GM06990 (cell line): ENCODE measurements around the gene CLIC2.
"Not testable (repeated sequence)": the region's sequence is repeated elsewhere in the genome, so short reads cannot be mapped to it uniquely, and the experiment has no call there.

Experiments used
- DNase-seq: peaks from one replicate; pipeline ENCODE4 v3.0.0-alpha.2; 2011; ENCODE audit not compliant: insufficient read length; ENCODE audit errors: extremely low read depth
- H3K27me3 ChIP-seq: replicated peaks from 2 replicates; pipeline ENCODE4 v1.6.0; 2011; ENCODE audit warnings: low read length; ENCODE audit not compliant: control insufficient read depth, insufficient read depth
- H3K36me3 ChIP-seq: 2 replicates; pipeline ENCODE4 v1.5.1; 2011; ENCODE audit warnings: low read length; ENCODE audit not compliant: control insufficient read depth, insufficient read depth
- H3K4me3 ChIP-seq: replicated peaks from 2 replicates; pipeline ENCODE4 v1.5.1; 2011; ENCODE audit warnings: low read depth, mild to moderate bottlenecking, control low read depth, low read length
- TF ChIP-seq, protein P1 (sequence below): IDR thresholded peaks from 2 replicates; pipeline ENCODE4 v1.5.1; 2011; ENCODE audit warnings: low read length, control low read depth, mild to moderate bottlenecking, inconsistent platforms; ENCODE audit not compliant: insufficient read depth, poor library complexity, severe bottlenecking

Gene CLIC2

DNA sequence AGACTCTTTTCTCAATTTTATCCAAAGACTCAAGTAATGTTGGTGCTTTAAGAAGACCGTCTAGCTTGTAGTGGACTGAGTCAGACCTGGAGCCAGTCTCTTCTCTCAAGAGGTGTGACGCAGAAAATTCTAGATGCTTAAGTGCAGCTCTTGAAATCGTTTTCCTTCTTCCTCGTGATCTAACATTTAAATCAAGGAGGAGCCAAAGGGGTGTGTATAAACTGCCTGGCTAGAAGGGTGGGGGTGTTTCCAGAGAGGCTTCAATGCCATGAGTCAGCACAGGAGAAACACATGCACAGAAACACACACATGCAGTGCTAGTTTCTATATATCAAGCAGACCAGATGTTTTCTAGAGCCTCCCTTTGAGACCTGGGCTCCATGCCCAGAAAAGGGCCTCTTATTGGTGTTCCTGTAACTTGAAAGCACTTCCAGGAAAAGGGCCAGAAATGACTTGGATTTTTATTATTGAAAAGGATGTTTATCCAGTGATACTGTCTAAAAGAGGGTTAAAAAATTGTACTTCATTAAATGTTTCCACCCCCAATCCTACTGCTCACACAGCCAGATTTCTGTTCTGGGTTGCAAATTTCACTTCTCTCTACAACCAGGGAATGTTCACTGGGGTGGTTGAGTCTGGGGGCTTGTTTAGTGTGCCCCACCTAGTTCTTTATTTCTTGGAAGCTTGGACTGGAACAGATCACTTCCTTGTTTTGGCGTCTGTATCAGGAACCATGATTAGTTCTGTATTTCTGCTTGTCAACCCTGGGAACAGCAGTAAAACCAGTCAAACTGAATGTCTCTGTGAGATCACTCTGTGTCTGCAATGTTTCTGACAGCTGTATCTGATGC is at the start of gene CLIC2:
Gene CLIC2 (minus strand): TSS at position 129 of the 851 bp plus-strand sequence. CDS start 187 bp downstream, outside the sequence.
- Histone ChIP-seq H3K36me3 (no peaks in the 10 kb centered on the region), H3K27me3 (no peaks in the 10 kb centered on the region), H3K4me3 (peak within 1 kb of the TSS; percentile 27)
- peak; percentile 18 for DNase-seq
- TF ChIP-seq, protein P1, sequence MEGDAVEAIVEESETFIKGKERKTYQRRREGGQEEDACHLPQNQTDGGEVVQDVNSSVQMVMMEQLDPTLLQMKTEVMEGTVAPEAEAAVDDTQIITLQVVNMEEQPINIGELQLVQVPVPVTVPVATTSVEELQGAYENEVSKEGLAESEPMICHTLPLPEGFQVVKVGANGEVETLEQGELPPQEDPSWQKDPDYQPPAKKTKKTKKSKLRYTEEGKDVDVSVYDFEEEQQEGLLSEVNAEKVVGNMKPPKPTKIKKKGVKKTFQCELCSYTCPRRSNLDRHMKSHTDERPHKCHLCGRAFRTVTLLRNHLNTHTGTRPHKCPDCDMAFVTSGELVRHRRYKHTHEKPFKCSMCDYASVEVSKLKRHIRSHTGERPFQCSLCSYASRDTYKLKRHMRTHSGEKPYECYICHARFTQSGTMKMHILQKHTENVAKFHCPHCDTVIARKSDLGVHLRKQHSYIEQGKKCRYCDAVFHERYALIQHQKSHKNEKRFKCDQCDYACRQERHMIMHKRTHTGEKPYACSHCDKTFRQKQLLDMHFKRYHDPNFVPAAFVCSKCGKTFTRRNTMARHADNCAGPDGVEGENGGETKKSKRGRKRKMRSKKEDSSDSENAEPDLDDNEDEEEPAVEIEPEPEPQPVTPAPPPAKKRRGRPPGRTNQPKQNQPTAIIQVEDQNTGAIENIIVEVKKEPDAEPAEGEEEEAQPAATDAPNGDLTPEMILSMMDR: no peak

DNA sequence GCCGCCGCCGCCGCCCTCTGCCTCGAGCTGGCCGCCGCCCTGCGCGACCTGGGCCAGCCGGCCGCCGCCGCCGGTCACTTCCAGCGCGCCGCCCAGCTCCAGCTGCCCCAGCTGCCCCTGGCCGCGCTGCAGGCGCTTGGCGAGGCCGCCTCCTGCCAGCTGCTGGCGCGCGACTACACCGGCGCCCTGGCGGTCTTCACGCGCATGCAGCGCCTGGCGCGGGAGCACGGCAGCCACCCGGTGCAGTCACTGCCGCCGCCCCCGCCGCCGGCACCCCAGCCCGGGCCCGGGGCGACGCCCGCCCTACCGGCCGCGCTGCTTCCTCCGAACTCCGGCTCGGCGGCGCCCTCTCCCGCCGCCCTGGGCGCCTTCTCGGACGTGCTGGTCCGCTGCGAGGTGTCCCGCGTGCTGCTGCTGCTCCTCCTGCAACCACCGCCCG is 48.1 kb upstream of the CLIC2 start:
- H3K36me3 ChIP-seq, H3K4me3 ChIP-seq, H3K27me3 ChIP-seq, DNase-seq: not testable (repeated sequence)

DNA sequence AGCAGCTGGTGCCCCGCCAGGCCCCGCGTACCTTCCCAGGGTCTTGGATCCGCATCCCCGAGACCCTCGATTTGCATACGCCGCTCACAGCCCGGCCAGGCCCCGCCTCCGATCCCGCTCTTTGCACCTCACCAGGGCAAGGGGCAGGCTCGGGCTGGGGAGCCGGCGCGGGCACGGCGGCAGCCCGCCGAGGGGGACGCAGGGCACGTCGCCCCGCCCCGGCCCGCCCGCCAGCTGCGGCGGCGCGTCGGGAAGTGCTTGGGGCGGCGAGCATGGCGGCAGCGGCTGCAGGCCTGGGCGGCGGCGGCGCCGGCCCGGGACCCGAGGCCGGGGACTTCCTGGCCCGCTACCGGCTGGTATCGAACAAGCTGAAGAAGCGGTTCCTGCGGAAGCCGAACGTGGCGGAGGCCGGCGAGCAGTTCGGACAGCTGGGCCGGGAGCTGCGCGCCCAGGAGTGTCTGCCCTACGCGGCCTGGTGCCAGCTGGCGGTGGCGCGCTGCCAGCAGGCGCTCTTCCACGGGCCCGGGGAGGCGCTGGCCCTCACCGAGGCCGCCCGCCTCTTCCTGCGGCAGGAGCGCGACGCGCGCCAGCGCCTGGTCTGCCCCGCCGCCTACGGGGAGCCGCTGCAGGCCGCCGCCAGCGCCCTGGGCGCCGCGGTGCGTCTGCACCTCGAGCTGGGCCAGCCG is 47.6 kb upstream of the CLIC2 start, which contains the start of gene F8A2:
Gene F8A2 (plus strand): TSS at position 253 of the 686 bp plus-strand sequence. CDS start 20 bp downstream, at position 273.
- not testable (repeated sequence) for H3K27me3 ChIP-seq, DNase-seq, H3K36me3 ChIP-seq, H3K4me3 ChIP-seq

DNA sequence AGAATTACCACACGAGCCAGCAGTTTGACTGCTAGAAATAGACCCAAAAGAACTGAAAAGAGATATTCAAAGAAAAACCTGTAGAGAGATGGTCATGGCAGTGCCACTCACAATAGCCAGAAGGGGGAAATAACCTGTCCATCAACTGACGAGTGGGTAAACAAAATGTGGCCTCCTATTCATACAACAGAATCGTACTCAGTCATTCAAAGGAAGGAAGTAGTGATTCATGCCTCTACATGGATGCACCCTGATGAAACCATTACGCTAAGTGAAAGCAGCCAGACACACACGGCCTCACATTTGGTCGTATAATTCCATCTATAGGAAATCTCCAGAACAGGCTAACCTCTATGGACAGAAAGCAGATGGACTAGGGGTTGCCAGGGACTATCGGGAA is 45.4 kb upstream of the CLIC2 start:
- DNase-seq, H3K36me3 ChIP-seq, H3K4me3 ChIP-seq, H3K27me3 ChIP-seq: not testable (repeated sequence)

DNA sequence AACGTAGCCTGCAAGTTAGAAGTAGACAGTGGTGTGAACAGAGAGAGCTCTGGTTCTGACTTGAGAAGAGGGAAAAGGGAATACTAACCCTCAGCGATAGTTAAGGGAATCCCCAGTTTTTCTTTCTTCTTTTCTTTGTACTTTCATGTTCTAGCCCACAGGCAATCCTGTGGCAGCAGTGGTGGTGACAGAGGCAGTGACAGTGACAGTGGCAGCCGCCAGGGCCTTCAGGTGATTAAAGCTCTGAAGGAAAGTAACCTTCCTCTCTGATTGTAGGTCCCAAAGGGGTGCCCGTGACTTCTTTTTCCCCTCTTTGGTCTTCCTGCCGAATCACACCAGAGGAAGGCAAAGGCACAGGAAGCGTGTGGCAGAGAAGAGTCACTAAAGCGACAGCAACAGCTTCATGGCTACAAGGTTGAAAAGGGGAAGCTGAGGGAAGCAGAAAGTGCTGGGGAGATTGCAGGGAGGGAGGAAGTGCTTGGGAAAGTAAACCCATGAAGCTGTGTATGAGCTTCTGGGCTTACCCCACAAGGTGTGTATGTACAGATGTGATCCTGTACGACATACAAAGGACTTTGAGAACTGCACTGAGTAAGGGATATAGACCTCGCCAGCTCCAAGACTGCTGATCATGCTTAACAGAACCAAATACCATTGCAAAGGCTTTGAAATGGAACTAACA is 39.5 kb upstream of the CLIC2 start:
- H3K4me3 ChIP-seq, H3K36me3 ChIP-seq, DNase-seq, H3K27me3 ChIP-seq: not testable (repeated sequence)

DNA sequence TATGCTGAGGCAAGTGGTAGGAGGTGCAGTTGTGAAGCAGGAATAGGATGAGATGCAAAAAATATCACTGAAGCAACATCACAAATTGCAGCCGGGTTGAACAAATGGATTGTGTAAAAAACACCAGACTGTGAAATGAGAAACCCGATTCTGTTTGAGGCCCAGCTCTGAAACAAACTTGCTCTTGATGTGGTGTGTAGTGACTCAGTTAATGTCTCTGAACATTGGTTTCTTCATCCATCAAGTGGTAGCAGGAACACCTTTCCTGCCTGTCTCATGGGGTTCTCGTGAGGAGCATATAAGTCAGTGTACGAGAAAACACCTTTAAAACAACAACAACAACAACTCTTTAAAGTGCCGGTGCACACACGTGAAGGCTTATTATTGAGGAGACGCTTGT is 29.3 kb upstream of the CLIC2 start:
- not testable (repeated sequence) for H3K27me3 ChIP-seq, H3K4me3 ChIP-seq, DNase-seq, H3K36me3 ChIP-seq

DNA sequence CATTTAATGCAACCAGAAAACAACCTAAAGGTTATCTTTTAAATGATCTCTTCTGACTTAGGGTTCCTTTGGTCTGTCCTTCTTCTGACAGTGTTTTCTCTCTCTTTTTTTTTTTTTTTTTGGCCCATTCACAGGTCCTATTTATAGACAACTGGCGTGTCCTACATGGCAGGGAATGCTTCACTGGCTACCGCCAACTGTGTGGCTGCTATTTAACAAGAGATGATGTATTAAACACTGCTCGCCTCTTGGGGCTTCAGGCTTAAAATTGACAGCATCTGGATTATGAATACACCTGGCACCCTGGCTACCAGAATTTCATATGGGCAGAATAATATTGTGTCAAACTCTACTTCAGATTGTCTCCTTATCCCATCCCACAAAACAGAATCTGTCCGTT is 15.0 kb upstream of the CLIC2 start:
- not testable (repeated sequence) for H3K27me3 ChIP-seq, H3K36me3 ChIP-seq, H3K4me3 ChIP-seq, DNase-seq

DNA sequence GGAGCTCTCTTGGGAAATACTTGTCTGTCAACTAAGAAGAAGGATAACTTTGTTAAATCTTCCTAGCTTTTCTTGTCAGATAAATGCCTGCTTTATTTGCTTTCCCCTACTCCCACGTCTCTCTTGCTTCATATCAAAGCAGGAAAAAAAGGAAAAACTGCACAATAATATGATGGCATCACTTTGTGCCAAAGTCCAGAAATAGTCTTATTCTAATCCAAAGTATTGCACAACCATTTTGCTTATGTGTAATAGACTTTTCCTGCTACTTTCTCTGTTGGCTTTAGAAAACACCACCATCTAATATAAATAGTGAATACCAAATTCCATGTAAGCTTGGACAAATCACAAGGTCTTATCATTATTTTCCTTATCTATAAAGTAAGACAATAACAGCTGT is 11.3 kb upstream of the CLIC2 start:
- H3K27me3 ChIP-seq, H3K36me3 ChIP-seq, DNase-seq: not testable (repeated sequence)

DNA sequence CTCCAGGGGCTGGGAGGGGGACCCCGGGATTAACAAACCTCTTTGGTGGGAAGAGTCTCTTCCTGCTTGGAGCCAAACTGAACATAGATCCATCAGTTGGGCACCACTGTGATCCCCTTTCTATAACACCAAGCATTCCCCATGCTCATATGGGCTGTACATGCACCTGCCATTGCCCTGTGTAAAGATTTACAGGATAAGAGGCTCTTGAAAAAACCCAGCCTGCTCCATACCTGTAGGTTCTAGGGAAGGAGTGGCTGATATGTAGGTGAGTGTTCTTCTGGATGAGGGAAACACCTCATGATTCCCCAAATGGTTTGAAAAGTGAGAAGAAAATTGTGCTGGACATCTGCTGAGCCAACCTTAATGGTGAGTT is 911 bp upstream of the CLIC2 start:
- not testable (repeated sequence) for H3K27me3 ChIP-seq, DNase-seq, H3K4me3 ChIP-seq, H3K36me3 ChIP-seq

More for the DNA sequence above, 11.3 kb upstream of the CLIC2 start:
- not testable (repeated sequence) for H3K4me3 ChIP-seq
